Ovary (tissue), 9 donors: Measurements from ENCODE around the gene CISD3. TPM values are rescaled to one million over a fixed set of nuclear protein-coding genes. Genes with fewer than 3 reads are reported as not detected.

Experiments used
- DNase-seq, 5 donors: peaks; one replicate each; pipeline ENCODE4 v3.0.0-alpha.2; 2019 to 2020
- H3K27ac ChIP-seq, 2 donors: fragments of 200-600 bp; one replicate each; pipeline versions ENCODE4 v1.5.1 to v1.8.0; 2019 to 2022
- H3K27me3 ChIP-seq: fragments of 200-600 bp; one replicate; pipeline ENCODE4 v1.8.0; 2022
- H3K36me3 ChIP-seq: fragments of 200-600 bp; sonication (generic); one replicate; pipeline ENCODE4 v1.5.1; 2019
- H3K4me1 ChIP-seq: one replicate; pipeline ENCODE4 v1.8.1; 2013; ENCODE audit warnings: mild to moderate bottlenecking, moderate library complexity; ENCODE audit not compliant: insufficient read depth
- H3K4me3 ChIP-seq: fragments of 200-600 bp; sonication (generic); one replicate; pipeline ENCODE4 v1.5.1; 2017
- H3K9me3 ChIP-seq, 2 donors: fragments of 200-600 bp in 1 of 2; sonication (generic) in 1 of 2; one replicate each; pipeline versions ENCODE4 v1.5.1 to v1.8.1; 2013 to 2019; ENCODE audit warnings: mild to moderate bottlenecking in 1 of 2, moderate library complexity in 1 of 2
- CTCF ChIP-seq, 3 donors: fragments of 450-650 bp in 2 of 3; fragments of 200-600 bp in 1 of 3; IDR thresholded peaks; one replicate each; pipeline versions ENCODE4 v1.5.1 to v1.8.0; 2016 to 2022; ENCODE audit warnings: antibody characterized with exemption in 3 of 3, mild to moderate bottlenecking in 1 of 3
- EP300 ChIP-seq: sonication (generic); formaldehyde crosslinking; IDR thresholded peaks from one replicate; pipeline ENCODE4 v1.6.1; 2017; ENCODE audit warnings: antibody characterized with exemption
- POLR2A ChIP-seq: fragments of 450-650 bp; IDR thresholded peaks from one replicate; pipeline ENCODE4 v1.6.1; 2017; ENCODE audit warnings: antibody characterized with exemption, mild to moderate bottlenecking, moderate library complexity
- WGBS, 3 donors: extraction: QIAGEN DNeasy Blood & Tissue Kit in 1 of 3; methylation state at CpG; one replicate each; pipeline versions ENCODE4 v1.1.5 to v1.1.7; 2013 to 2017; 5-methylcytosine and 5-hydroxymethylcytosine counted together
- intact Hi-C, 4 donors: fragments of 100-400 bp; cut with DNase I; formaldehyde crosslinking; loops; one replicate each; pipeline versions ENCODE4 v1.11.0 to v1.15.1; 2022 to 2023
- polyA plus RNA-seq, 2 donors: library from polyadenylated mRNA; stranded (reverse); fragments of 200-250 nt in 1 of 2; fragments of 350-450 nt in 1 of 2; fragmentation: Illumina TruSeq in 1 of 2; extraction: RNeasy Lipid Tissue Mini Kit (QIAGEN cat#74804) in 1 of 2; gene quantifications; one replicate each; pipeline ENCODE4 v1.2.3, GENCODE V29; 2013 to 2014
- total RNA-seq, 7 donors: library from RNA; depleted of rRNA in 2 of 7; stranded (reverse); fragments of >200 nt in 2 of 7; fragmentation: NEBNext Ultra II Directional in 3 of 7; extraction: Animal tissue kit (Norgen Biotek cat#: 25700) in 3 of 7; gene quantifications; one replicate each; pipeline versions ENCODE4 v1.1.0 to v1.2.4, GENCODE V29; 2016 to 2023
- donor health status: DM: no; HTN: no; CAD: no; lungs with moderate emphysema.
- donor health status: DM: no; HTN: no; CAD: no.
- donor health status: Bipolar disorder and iron deficiency.
- donor health status: DM: yes; HTN: yes; CAD: no.
- donor health status: DM: no; HTN: no; CAD: no.
- donor health status: DM: yes; HTN: yes; CAD: no.

The CISD3 gene
- total and polyA plus RNA-seq, 9 donors, result 6.2 to 31.1 (median 19.7) TPM

DNA sequence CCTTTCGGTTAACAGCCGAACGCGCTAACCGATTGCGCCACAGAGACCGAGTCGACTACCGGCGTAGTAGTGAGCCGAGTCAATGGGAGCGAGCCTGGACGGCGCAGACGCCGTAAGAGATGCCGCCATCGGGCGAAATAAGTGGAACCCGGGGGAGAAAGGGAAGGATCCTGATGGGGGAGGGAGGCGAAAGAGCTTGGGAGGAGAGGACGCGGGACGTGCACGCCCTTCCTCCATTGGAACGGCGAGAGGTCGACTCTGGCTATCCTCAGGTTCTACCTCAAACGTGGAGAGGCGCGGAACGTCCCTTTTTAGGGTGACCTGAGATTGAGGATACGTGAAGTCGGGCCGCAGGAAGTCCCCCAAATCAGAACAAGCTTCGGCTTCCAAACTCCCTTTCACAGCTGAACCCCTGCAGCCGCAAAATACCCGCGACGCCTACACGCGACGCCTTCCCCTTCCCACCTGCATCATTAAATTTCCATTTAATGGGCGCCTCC is 21.7 kb downstream of the CISD3 start:
- Histone ChIP-seq H3K27ac (peak overlapping the region in 1 of 2 donors; percentile 73), H3K4me1 (peaks cover 4% of the 10 kb centered on the region), H3K27me3 (no peaks in the 10 kb centered on the region), H3K9me3 (no peaks in the 10 kb centered on the region), H3K4me3 (peak overlapping the region; percentile 98), H3K36me3 (no peaks in the 10 kb centered on the region)
- intact Hi-C loops, result loop anchor here in 2 of 4 donors (5.0 to 10.0 kb wide), 3 partner anchors 50 to 403 kb away; partner anchors contain the start of genes PLXDC1 (in 1 of the 2) and SOCS7 (in 1 of the 2)
- 0% methylated on average over 44 of the region's 44 CpGs for WGBS, 3 donors
- TF ChIP-seq POLR2A (no peak), CTCF (IDR thresholded peaks at IDR 0.05) (no peak), EP300 (no peak)
- DNase-seq, result peak; percentile 79 to 90 (median 87)

DNA sequence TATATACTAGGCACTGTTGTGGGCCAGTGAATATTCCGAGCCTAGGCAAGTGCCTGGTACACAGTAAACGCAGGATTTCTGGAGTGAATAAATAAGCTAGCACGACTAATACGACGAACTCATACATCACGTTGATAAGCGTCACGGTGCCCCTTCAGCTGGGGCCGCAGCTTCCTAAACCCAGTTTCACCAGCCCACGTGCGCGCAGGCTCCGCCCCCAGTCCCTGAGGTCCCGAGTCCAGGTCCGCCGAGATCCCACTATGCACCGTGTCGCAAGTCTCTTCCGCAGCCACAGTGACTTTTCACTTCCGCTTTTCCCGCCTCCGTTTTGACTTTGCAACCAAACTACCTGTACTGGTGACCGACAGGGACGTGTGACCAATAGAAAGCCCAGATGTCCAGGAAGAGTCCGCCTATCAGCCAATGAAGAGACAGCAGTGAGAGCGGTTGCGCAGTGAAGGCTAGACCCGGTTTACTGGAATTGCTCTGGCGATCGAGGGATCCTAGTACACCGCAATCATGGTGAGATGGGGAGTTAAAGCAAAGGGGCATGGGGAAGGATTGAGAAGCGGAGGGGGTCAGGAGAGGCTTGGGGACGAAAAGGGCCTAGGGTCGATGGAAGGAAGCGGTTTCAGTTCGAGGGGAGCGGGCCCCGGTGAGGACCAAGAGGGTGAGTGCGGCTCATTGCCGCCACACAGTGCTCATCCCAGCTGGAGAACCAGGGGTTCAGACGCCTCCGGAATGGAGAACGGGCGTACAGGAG is 22.3 kb downstream of the CISD3 start, which contains the start of gene PSMB3:
PSMB3 (plus strand) TSS at position 434 of the 763 bp plus-strand sequence; CDS start at position 520, 86 bp downstream.
- Histone ChIP-seq H3K9me3 (no peaks in the 10 kb centered on the region), H3K27ac (peak within 1 kb of the TSS in 1 of 2 donors; percentile 73), H3K36me3 (no peaks in the 10 kb centered on the region), H3K27me3 (no peaks in the 10 kb centered on the region), H3K4me1 (peaks cover 2% of the 10 kb centered on the region), H3K4me3 (peak within 1 kb of the TSS; percentile 98)
- 0% methylated on average over 44 of the region's 44 CpGs for WGBS, 3 donors
- TF ChIP-seq POLR2A (peak; percentile 53), CTCF (IDR thresholded peaks at IDR 0.05) (no peak), EP300 (no peak)
- DNase-seq, result peak; percentile 93 to 98 (median 95)
- intact Hi-C loops, result loop anchor here in 2 of 4 donors (5.0 to 10.0 kb wide), 3 partner anchors 50 to 402 kb away; partner anchors contain the start of genes PLXDC1 (in 1 of the 2) and SOCS7 (in 1 of the 2)

DNA sequence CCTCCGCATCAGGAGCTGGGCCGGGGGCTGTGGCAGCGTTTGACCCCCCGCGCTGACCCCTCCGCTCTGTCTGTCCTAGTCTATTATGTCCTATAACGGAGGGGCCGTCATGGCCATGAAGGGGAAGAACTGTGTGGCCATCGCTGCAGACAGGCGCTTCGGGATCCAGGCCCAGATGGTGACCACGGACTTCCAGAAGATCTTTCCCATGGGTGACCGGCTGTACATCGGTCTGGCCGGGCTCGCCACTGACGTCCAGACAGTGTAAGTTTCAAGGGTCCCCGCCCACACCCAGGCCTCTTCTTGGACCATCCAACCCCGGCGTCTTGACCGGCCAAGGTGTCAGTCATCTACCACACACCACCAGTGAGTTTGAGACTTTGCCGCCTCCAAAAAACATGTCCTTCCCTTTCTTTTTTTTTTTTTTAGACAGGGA is 22.9 kb downstream of the CISD3 start:
- Histone ChIP-seq H3K4me1 (peaks cover 2% of the 10 kb centered on the region), H3K4me3 (peak overlapping the region; percentile 98), H3K36me3 (no peaks in the 10 kb centered on the region), H3K27me3 (no peaks in the 10 kb centered on the region), H3K9me3 (no peaks in the 10 kb centered on the region), H3K27ac (peak overlapping the region in 1 of 2 donors; percentile 47)
- no peak for TF ChIP-seq POLR2A
- TF ChIP-seq EP300, result no peak
- TF ChIP-seq CTCF (IDR thresholded peaks at IDR 0.05), result no peak
- peak in 1 of 5 donors; percentile 54 for DNase-seq
- 6 to 8% (median 7%) methylated on average over 19 to 22 of the region's 22 CpGs for WGBS, 3 donors
- intact Hi-C loops, result loop anchor here in 2 of 4 donors (5.0 to 10.0 kb wide), 3 partner anchors 51 to 402 kb away; partner anchors contain the start of genes PLXDC1 (in 1 of the 2) and SOCS7 (in 1 of the 2)

DNA sequence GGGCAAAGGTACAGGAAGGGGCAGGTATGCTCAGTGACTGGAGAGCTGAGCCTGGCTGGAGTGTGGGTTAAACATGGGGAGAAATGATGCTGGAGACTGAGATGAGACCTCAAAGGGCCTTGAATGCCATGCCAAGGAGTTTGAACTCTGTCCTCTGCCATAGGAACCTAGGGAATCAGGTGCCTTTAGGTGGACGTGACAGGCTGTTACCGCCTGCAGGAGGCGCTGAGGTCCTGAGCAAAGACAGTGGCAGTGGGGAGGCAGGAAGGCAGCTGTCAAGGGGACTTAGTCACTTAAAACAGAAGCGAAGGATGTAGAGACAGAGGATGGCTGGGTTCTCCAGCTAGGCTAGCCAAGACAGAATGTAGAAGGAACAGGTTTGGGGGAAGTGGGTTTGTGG is 31.5 kb downstream of the CISD3 start:
- H3K4me3 ChIP-seq, result no peak overlapping the region
- H3K9me3 ChIP-seq, result no peaks in the 10 kb centered on the region
- 78 to 89% (median 81%) methylated on average over 4 of the region's 4 CpGs for WGBS, 3 donors
- intact Hi-C loops, result no loop called here
- H3K27me3 ChIP-seq, result no peaks in the 10 kb centered on the region
- H3K36me3 ChIP-seq, result no peaks in the 10 kb centered on the region
- no peak for TF ChIP-seq CTCF (IDR thresholded peaks at IDR 0.05)
- no peak for TF ChIP-seq EP300
- TF ChIP-seq POLR2A, result no peak
- H3K27ac ChIP-seq, result no peak overlapping the region
- no peaks in the 10 kb centered on the region for H3K4me1 ChIP-seq
- DNase-seq, result no peak
